ENCODE results near the gene GABRP.

DNA sequence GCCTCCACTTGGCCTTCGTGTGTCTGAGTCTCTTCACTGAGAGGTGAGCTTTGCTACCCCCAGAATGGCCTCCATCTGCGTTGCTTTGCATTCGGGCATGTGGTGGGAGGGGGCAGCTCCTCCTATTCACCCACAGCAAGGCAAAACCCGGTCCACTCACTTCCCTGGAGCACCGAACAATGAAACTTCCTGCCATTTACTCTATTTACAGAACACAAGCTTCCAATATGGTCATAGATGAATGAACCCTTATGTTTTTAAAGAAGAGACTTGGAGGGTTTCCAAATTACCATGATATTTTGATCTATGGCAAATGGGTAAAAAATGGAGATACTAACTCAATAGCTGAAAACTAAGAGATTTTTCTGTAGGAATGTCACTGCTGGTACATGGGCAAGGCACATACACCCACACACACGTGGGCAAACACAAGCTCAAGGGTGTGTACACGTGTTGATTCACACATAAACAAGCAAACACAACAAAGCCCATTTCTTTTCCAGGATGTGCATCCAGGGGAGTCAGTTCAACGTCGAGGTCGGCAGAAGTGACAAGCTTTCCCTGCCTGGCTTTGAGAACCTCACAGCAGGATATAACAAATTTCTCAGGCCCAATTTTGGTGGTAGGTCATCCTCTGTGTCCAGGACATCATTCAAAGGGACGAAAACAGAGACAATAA, 5.2 kb downstream of the GABRP start:
- TF ChIP-seq, protein P1, sequence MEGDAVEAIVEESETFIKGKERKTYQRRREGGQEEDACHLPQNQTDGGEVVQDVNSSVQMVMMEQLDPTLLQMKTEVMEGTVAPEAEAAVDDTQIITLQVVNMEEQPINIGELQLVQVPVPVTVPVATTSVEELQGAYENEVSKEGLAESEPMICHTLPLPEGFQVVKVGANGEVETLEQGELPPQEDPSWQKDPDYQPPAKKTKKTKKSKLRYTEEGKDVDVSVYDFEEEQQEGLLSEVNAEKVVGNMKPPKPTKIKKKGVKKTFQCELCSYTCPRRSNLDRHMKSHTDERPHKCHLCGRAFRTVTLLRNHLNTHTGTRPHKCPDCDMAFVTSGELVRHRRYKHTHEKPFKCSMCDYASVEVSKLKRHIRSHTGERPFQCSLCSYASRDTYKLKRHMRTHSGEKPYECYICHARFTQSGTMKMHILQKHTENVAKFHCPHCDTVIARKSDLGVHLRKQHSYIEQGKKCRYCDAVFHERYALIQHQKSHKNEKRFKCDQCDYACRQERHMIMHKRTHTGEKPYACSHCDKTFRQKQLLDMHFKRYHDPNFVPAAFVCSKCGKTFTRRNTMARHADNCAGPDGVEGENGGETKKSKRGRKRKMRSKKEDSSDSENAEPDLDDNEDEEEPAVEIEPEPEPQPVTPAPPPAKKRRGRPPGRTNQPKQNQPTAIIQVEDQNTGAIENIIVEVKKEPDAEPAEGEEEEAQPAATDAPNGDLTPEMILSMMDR (IDR thresholded peaks at IDR 0.05): no peak
- TF ChIP-seq POLR2A (IDR thresholded peaks at IDR 0.05): no peak
- no peak for TF ChIP-seq EP300 (IDR thresholded peaks at IDR 0.05)
